GM13977 (cell line): Measurements from ENCODE around the gene SMIM29.

Experiments
- DNase-seq: peaks from one replicate; pipeline ENCODE4 v3.0.0; 2012; ENCODE audit warnings: low spot score
- in situ Hi-C: fragments of 300-500 bp; cut with MboI; formaldehyde crosslinking; loops from one replicate; pipeline ENCODE4 v1.12.0; 2022; ENCODE audit warnings: low sequenced_read_pairs, low pct_unique_long_range_greater_than_20kb, mixed read lengths, inconsistent platforms; ENCODE audit not compliant: unreplicated experiment
- TF ChIP-seq, protein P1 (sequence below): IDR thresholded peaks from 2 replicates; pipeline ENCODE4 v1.5.1; 2012; ENCODE audit warnings: mild to moderate bottlenecking, control low read depth; ENCODE audit not compliant: insufficient read depth; ENCODE audit errors: extremely low read depth, missing control alignments

Gene SMIM29

DNA sequence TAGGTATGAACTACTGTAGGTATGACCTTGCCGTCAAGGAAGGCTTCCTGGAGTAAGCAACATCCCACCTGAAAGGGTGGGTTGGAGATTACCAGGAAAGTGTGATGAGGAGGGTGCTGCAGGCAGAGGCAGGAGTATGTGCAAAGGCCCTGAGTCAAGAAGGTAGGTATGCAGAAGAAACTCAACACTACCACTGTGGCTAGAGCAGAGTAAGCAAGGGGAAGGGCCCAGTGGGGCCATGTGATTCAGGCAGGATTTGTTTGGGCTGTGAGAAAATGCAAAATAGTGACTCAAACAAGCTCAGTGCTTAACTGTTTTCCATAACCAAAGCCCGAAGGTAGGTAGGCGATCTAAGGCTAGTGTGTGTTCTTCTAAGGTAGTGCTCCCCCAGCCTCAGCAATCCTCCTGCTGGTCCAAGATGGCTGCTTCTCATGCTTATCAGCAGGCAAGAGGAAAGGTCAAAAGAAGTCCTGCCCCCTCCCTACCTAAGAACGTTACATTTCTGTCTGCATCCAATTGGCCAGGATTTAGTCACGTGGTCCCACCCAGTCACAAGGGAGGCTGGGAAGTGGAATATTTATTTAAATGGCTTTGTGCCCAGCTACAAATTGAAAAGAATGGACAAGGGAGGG is 48.4 kb downstream of the SMIM29 start:
- DNase-seq: no peak
- in situ Hi-C loops: no loop called here
- TF ChIP-seq, protein P1, sequence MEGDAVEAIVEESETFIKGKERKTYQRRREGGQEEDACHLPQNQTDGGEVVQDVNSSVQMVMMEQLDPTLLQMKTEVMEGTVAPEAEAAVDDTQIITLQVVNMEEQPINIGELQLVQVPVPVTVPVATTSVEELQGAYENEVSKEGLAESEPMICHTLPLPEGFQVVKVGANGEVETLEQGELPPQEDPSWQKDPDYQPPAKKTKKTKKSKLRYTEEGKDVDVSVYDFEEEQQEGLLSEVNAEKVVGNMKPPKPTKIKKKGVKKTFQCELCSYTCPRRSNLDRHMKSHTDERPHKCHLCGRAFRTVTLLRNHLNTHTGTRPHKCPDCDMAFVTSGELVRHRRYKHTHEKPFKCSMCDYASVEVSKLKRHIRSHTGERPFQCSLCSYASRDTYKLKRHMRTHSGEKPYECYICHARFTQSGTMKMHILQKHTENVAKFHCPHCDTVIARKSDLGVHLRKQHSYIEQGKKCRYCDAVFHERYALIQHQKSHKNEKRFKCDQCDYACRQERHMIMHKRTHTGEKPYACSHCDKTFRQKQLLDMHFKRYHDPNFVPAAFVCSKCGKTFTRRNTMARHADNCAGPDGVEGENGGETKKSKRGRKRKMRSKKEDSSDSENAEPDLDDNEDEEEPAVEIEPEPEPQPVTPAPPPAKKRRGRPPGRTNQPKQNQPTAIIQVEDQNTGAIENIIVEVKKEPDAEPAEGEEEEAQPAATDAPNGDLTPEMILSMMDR: no peak

DNA sequence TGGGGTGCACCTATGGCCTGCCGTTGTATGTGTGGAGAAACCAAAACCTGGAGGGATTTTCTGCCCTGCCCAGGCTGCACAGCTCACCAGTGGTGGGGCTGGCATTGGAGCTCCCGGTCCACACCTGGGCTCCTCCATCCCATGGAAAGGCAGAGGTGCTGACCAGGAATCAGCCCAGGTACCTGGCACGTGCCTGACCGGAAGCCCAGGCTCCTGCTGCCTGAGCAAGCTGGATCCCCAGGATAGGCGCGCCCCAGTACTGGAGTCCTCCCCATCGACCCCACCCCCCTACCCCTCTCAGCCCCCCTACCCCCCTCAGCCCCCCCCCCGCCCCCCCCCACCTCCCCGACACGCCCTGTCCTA is 52.0 kb downstream of the SMIM29 start:
- DNase-seq: no peak
- TF ChIP-seq, protein P1: no peak
- in situ Hi-C loops: no loop called here
